Gastrocnemius medialis (tissue), 4 donors: ENCODE results near the gene TRIM66. TPM values are rescaled to one million over a fixed set of nuclear protein-coding genes. Genes with fewer than 3 reads are reported as not detected.

Experiments used
- ATAC-seq, 2 donors: fragments of 150-250 bp; one replicate each; pipeline ENCODE4 v1.9.1; 2016
- DNase-seq, 2 donors: peaks; one replicate each; pipeline ENCODE4 v3.0.0-alpha.2; 2019
- H3K27ac ChIP-seq, 4 donors: fragments of 200-600 bp; sonication (generic); 1 replicate in 1 of 4; 2 replicates in 3 of 4; pipeline ENCODE4 v1.5.1; 2016 to 2018; ENCODE audit warnings: mild to moderate bottlenecking in 2 of 4, moderate library complexity in 1 of 4
- H3K27me3 ChIP-seq, 3 donors: fragments of 200-600 bp; sonication (generic) in 2 of 3; 1 replicate in 1 of 3; 2 replicates in 2 of 3; pipeline versions ENCODE4 v1.5.1 to v1.6.0; 2016 to 2019; ENCODE audit warnings: mild to moderate bottlenecking in 1 of 3, moderate library complexity in 1 of 3
- H3K36me3 ChIP-seq, 2 donors: fragments of 200-600 bp; sonication (generic) in 1 of 2; one replicate each; pipeline ENCODE4 v1.5.1; 2017 to 2018
- H3K4me1 ChIP-seq, 2 donors: fragments of 200-600 bp; sonication (generic) in 1 of 2; one replicate each; pipeline ENCODE4 v1.5.1; 2016 to 2017; ENCODE audit warnings: mild to moderate bottlenecking in 2 of 2
- H3K4me3 ChIP-seq, 4 donors: fragments of 200-600 bp; sonication (generic) in 3 of 4; 1 replicate in 1 of 4; 2 replicates in 3 of 4; pipeline ENCODE4 v1.5.1; 2016 to 2019; ENCODE audit warnings: mild to moderate bottlenecking in 2 of 4
- H3K9me3 ChIP-seq, 3 donors: fragments of 200-600 bp; sonication (generic) in 2 of 3; 1 replicate in 1 of 3; 2 replicates in 2 of 3; pipeline ENCODE4 v1.5.1; 2016 to 2019
- POLR2A ChIP-seq, 2 donors: fragments of 450-650 bp; IDR thresholded peaks; one replicate each; pipeline ENCODE4 v1.6.1; 2017; ENCODE audit warnings: antibody characterized with exemption in 2 of 2, mild to moderate bottlenecking in 2 of 2, moderate library complexity in 2 of 2
- in situ Hi-C, 4 donors: fragments of 200-750 bp; cut with MboI; loops; one replicate each; pipeline versions ENCODE4 v1.15.0 to v1.8.0; 2017; ENCODE audit warnings: low sequenced_read_pairs in 4 of 4
- intact Hi-C: fragments of 100-400 bp; cut with DNase I; formaldehyde crosslinking; loops from one replicate; pipeline ENCODE4 v1.15.1; 2023; ENCODE audit warnings: low total_unique reads
- total RNA-seq, 4 donors: library from RNA; depleted of rRNA; stranded (reverse); fragments of >200 nt; gene quantifications; one replicate each; pipeline versions ENCODE4 v1.1.0 to v1.2.3, GENCODE V29; 2016
- TF ChIP-seq, protein P1 (sequence below), 5 experiments: fragments of 450-650 bp in 3 of 5; fragments of 200-600 bp in 2 of 5; sonication (generic) in 2 of 5; IDR thresholded peaks in 4 of 5; conservative IDR thresholded peaks in 1 of 5; 1 replicate in 4 of 5; 2 replicates in 1 of 5; pipeline ENCODE4 v1.5.1; 2016 to 2019; ENCODE audit warnings: antibody characterized with exemption in 5 of 5, mild to moderate bottlenecking in 3 of 5, moderate library complexity in 3 of 5

TRIM66 gene
- total RNA-seq, 4 donors from 2014 or later, result 0.55 to 6.5 (median 1.1) TPM

DNA sequence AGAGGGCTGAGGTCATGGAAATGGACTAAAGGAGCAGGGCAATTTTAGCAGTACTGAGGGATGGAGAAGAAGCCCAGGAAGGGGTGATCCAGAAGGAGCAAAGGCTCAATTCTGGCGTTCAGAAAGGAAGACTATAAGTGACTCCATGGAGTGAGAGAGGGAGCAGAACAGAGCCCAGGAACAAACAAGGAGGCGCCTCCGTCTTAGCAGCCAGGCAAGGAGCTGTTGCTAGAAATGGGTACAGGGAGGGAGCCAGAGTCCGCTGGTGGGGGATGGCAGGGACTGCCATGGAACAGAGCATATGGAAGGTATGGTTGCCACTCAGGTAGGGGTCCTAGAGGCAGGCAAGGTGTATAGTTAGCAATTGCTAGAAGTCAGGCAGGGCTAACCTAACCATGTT is 68.0 kb downstream of the TRIM66 start:
- in situ Hi-C loops (no loop called here), intact Hi-C loops (no loop called here)
- no peaks in the 10 kb centered on the region for H3K27me3 ChIP-seq
- H3K36me3 ChIP-seq, result peaks cover 0 to 19% of the 10 kb centered on the region in 2 donors
- ATAC-seq, result no peak
- H3K4me3 ChIP-seq, result no peak overlapping the region
- H3K27ac ChIP-seq, result no peak overlapping the region
- no peaks in the 10 kb centered on the region for H3K9me3 ChIP-seq
- no peak for DNase-seq
- H3K4me1 ChIP-seq, result no peaks in the 10 kb centered on the region
- TF ChIP-seq, protein P1, sequence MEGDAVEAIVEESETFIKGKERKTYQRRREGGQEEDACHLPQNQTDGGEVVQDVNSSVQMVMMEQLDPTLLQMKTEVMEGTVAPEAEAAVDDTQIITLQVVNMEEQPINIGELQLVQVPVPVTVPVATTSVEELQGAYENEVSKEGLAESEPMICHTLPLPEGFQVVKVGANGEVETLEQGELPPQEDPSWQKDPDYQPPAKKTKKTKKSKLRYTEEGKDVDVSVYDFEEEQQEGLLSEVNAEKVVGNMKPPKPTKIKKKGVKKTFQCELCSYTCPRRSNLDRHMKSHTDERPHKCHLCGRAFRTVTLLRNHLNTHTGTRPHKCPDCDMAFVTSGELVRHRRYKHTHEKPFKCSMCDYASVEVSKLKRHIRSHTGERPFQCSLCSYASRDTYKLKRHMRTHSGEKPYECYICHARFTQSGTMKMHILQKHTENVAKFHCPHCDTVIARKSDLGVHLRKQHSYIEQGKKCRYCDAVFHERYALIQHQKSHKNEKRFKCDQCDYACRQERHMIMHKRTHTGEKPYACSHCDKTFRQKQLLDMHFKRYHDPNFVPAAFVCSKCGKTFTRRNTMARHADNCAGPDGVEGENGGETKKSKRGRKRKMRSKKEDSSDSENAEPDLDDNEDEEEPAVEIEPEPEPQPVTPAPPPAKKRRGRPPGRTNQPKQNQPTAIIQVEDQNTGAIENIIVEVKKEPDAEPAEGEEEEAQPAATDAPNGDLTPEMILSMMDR (IDR thresholded peaks at IDR 0.05 in 4 of 5, conservative IDR thresholded peaks at IDR 0.05 in 1 of 5), result no peak
- no peak for TF ChIP-seq POLR2A (IDR thresholded peaks at IDR 0.05)

DNA sequence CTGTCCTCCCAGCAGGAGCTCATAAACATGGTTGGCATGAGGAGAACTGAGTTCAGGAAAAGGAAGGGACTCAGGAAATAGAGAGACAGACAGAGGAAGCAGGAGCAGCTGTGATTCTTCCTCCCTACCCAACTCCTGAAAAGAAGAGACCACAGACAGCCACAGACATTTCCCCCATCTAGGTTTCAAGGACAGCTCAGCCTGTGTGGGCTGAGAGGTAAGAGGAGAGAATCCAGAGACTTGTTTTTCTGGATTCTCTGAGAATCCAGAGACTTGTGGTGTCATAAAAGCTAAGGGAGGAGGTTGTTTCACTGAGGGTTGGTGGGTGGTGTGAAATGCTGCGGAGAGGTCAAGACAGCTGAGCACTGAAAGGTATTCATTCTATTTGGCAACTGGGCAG is 69.4 kb downstream of the TRIM66 start:
- no peak for DNase-seq
- no peak for TF ChIP-seq POLR2A (IDR thresholded peaks at IDR 0.05)
- TF ChIP-seq, protein P1 (IDR thresholded peaks at IDR 0.05 in 4 of 5, conservative IDR thresholded peaks at IDR 0.05 in 1 of 5), result no peak
- in situ Hi-C loops, result no loop called here
- Histone ChIP-seq H3K9me3 (no peaks in the 10 kb centered on the region), H3K27me3 (no peaks in the 10 kb centered on the region), H3K4me1 (no peaks in the 10 kb centered on the region), H3K36me3 (peaks cover 0 to 7% of the 10 kb centered on the region in 2 donors), H3K27ac (no peak overlapping the region), H3K4me3 (no peak overlapping the region)
- ATAC-seq, result no peak
- intact Hi-C loops, result no loop called here

DNA sequence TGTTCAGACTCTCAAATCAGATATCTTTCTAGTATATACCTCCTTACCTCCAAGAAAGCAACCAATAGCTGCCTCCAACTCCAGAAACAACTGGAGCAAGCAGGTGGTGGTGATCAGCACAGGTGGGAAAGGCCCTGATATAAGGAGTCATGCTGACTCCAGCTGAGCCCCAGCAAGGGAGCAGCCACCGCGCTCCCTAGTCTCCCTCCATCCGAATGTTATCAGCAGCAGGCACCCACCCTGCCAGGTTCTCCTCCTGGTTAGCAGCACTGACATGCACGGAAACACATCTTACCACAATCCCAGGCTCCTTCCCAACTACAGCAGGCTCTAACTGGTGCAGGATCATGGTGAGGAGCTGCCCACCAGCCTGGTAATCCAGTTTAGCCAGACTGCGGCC is 69.9 kb downstream of the TRIM66 start:
- H3K27me3 ChIP-seq, result no peaks in the 10 kb centered on the region
- peaks cover 0 to 4% of the 10 kb centered on the region in 2 donors for H3K36me3 ChIP-seq
- no peak overlapping the region for H3K27ac ChIP-seq
- ATAC-seq, result no peak
- TF ChIP-seq POLR2A (IDR thresholded peaks at IDR 0.05), result no peak
- TF ChIP-seq, protein P1 (IDR thresholded peaks at IDR 0.05 in 4 of 5, conservative IDR thresholded peaks at IDR 0.05 in 1 of 5), result no peak
- intact Hi-C loops (no loop called here), in situ Hi-C loops (no loop called here)
- H3K4me3 ChIP-seq, result no peak overlapping the region
- no peaks in the 10 kb centered on the region for H3K4me1 ChIP-seq
- H3K9me3 ChIP-seq, result no peaks in the 10 kb centered on the region
- no peak for DNase-seq

DNA sequence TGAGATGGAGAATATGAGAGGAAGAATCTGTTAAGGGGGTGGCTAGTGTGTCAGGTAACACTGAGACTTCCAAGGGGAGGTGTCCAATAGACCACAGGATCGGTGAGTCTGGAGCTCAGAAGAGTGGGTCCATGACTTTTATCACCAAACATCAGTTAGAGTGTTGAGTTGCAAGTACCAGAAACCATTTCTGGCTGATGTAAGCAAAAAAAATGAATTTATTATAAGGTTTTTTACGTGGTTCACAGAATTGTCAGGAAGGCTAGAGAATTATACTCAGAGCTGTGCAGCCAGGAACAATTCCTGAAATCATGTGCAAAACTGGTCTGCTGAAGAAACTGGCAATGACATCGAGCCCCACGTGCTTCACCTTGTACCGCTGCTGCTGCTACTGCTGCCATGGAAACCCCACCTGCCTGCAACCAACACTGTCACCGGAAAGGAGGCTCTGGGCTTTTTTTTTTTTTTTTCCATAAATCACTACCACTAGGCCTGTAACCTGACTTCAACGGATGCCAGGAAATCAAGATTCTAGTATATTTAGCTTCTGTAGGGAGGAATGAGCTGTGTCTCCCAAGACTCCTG is 71.8 kb downstream of the TRIM66 start:
- Histone ChIP-seq H3K36me3 (no peaks in the 10 kb centered on the region), H3K27ac (no peak overlapping the region), H3K27me3 (no peaks in the 10 kb centered on the region), H3K4me3 (no peak overlapping the region), H3K9me3 (no peaks in the 10 kb centered on the region), H3K4me1 (no peaks in the 10 kb centered on the region)
- DNase-seq (no peak), ATAC-seq (no peak)
- TF ChIP-seq, protein P1 (IDR thresholded peaks at IDR 0.05 in 4 of 5, conservative IDR thresholded peaks at IDR 0.05 in 1 of 5), result no peak
- TF ChIP-seq POLR2A (IDR thresholded peaks at IDR 0.05), result no peak
- in situ Hi-C loops (no loop called here), intact Hi-C loops (no loop called here)

DNA sequence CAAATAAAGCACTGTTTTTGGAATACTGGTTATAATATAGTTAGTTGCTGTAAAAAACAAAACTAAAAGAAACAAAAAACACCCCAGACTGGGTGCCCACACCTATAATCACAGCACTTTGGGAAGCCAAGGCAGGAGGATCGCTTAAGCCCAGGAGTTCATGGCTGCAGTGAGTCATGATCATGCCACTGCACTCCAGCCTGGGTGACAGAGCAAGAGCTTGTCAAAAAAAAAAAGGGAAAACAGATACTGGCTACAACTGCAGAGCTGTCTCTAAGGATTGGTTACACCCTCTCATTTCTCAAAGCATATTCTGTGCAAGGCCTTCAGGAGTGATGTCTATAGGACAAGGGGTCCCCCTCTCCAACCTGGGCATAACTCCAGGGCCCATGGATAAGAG is 73.8 kb downstream of the TRIM66 start:
- H3K36me3 ChIP-seq, result no peaks in the 10 kb centered on the region
- intact Hi-C loops (no loop called here), in situ Hi-C loops (no loop called here)
- DNase-seq (no peak), ATAC-seq (no peak)
- H3K4me1 ChIP-seq, result no peaks in the 10 kb centered on the region
- TF ChIP-seq, protein P1 (IDR thresholded peaks at IDR 0.05 in 4 of 5, conservative IDR thresholded peaks at IDR 0.05 in 1 of 5), result no peak
- TF ChIP-seq POLR2A (IDR thresholded peaks at IDR 0.05), result no peak
- no peak overlapping the region for H3K4me3 ChIP-seq
- no peaks in the 10 kb centered on the region for H3K9me3 ChIP-seq
- H3K27ac ChIP-seq, result no peak overlapping the region
- no peaks in the 10 kb centered on the region for H3K27me3 ChIP-seq
